WERI-Rb-1 (cell line): Measurements from ENCODE around the gene TMEM213.

Source experiments
- DNase-seq: peaks from one replicate; pipeline ENCODE4 v3.0.0-alpha.2; 2020
- H3K27ac ChIP-seq: fragments of 250-450 bp; sonication (Bioruptor Pico); 2 replicates; pipeline ENCODE4 v1.5.1; 2020; ENCODE audit warnings: mild to moderate bottlenecking, moderate library complexity
- H3K27me3 ChIP-seq: fragments of 250-450 bp; sonication (Bioruptor Pico); 2 replicates; pipeline ENCODE4 v1.5.1; 2021; ENCODE audit warnings: mild to moderate bottlenecking, low read depth, moderate library complexity; ENCODE audit not compliant: insufficient read depth, severe bottlenecking
- H3K36me3 ChIP-seq: fragments of 250-450 bp; sonication (Bioruptor Pico); 2 replicates; pipeline ENCODE4 v1.5.1; 2020; ENCODE audit warnings: mild to moderate bottlenecking, moderate library complexity
- H3K4me3 ChIP-seq: 2 replicates; pipeline ENCODE4 v1.5.1; 2011; ENCODE audit warnings: low read depth, mild to moderate bottlenecking, control low read depth, low read length
- H3K9me3 ChIP-seq: fragments of 250-450 bp; sonication (Bioruptor Pico); 2 replicates; pipeline ENCODE4 v1.5.1; 2021; ENCODE audit warnings: mild to moderate bottlenecking, moderate library complexity; ENCODE audit not compliant: severe bottlenecking
- CTCF ChIP-seq: IDR thresholded peaks from 2 replicates; pipeline ENCODE4 v1.5.1; 2011; ENCODE audit warnings: low read depth, mild to moderate bottlenecking, control low read depth, inconsistent platforms, low read length

TMEM213 gene

GRCh38 chr7:138872576-138872975, 74.8 kb downstream of the TMEM213 start:
- peaks cover 10% of the 10 kb centered on the region for H3K36me3 ChIP-seq
- H3K27me3 ChIP-seq: no peaks in the 10 kb centered on the region
- H3K27ac ChIP-seq: no peak overlapping the region
- TF ChIP-seq CTCF: no peak
- DNase-seq: no peak
- H3K4me3 ChIP-seq: no peak overlapping the region
- H3K9me3 ChIP-seq: no peaks in the 10 kb centered on the region

GRCh38 chr7:138873220-138873892, 75.6 kb downstream of the TMEM213 start:
- H3K27me3 ChIP-seq: no peaks in the 10 kb centered on the region
- no peak overlapping the region for H3K27ac ChIP-seq
- peaks cover 10% of the 10 kb centered on the region for H3K36me3 ChIP-seq
- TF ChIP-seq CTCF: no peak
- H3K4me3 ChIP-seq: no peak overlapping the region
- no peak for DNase-seq
- H3K9me3 ChIP-seq: no peaks in the 10 kb centered on the region

GRCh38 chr7:138875794-138876193, 78.0 kb downstream of the TMEM213 start:
- H3K36me3 ChIP-seq: peaks cover 5% of the 10 kb centered on the region
- TF ChIP-seq CTCF: no peak
- no peak overlapping the region for H3K27ac ChIP-seq

GRCh38 chr7:138876326-138876725, 78.5 kb downstream of the TMEM213 start:
- no peaks in the 10 kb centered on the region for H3K9me3 ChIP-seq
- DNase-seq: no peak
- H3K27me3 ChIP-seq: no peaks in the 10 kb centered on the region
- TF ChIP-seq CTCF: no peak
- H3K36me3 ChIP-seq: peaks cover 3% of the 10 kb centered on the region
- no peak overlapping the region for H3K4me3 ChIP-seq
- H3K27ac ChIP-seq: no peak overlapping the region

More at GRCh38 chr7:138875794-138876193, 78.0 kb downstream of the TMEM213 start:
- Histone ChIP-seq H3K27me3 (no peaks in the 10 kb centered on the region), H3K4me3 (no peak overlapping the region), H3K9me3 (no peaks in the 10 kb centered on the region)
- no peak for DNase-seq

- Histone ChIP-seq H3K27ac (no peak overlapping the region), H3K9me3 (no peaks in the 10 kb centered on the region), H3K4me3 (no peak overlapping the region), H3K36me3 (no peaks in the 10 kb centered on the region; the same call in 1 of the 2 replicates), H3K27me3 (no peaks in the 10 kb centered on the region)
- no peak for DNase-seq
- no peak for TF ChIP-seq CTCF
Observed at GRCh38 chr7:138878051-138878450, 80.3 kb downstream of the TMEM213 start.

GRCh38 chr7:138878856-138879255, 81.1 kb downstream of the TMEM213 start:
- DNase-seq: no peak
- Histone ChIP-seq H3K27me3 (no peaks in the 10 kb centered on the region), H3K27ac (no peak overlapping the region), H3K9me3 (no peaks in the 10 kb centered on the region), H3K36me3 (no peaks in the 10 kb centered on the region), H3K4me3 (no peak overlapping the region)
- TF ChIP-seq CTCF: no peak
